ENCODE data around the gene SDHB.
"Not testable (repeated sequence)": the region's sequence is repeated elsewhere in the genome, so short reads cannot be mapped to it uniquely, and the experiment has no call there.

SDHB gene

DNA sequence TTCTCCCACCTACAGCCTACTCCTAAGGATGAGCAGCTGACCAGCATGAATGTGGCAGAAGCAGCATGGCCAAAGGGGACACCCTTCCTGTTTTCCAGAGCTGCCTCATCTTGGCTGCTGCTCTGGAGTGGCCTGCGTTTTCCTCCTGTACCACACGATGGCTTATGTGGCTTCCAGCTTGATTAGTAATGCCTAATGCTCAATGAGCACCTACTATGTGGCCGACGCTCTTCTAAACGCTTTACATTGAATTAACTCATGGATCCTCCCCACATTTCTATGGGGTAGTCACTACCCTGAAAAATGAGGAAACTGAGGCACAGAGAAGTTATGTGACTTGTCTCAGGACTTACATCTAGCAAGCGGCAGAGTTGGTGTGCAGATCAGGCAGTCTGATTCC is 18.0 kb upstream of the SDHB start:
- DNase-seq, result no peak

DNA sequence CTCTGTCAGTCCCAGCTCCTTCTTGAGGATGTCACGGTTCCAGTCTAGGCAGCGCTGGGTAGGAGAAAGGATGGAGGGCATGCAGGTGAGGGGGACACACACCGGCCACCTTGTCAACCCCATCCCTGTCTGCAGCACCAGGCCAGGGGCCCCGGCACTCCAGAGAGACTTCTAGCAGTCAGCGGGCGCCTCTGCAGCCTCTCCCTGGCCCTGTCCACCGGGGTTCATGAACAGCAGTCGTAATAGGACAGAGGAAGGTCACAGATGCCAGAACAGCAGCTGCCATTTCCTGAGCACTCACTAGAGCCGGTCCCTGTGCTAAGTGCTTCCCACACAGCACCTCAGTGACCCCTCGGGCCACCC is 16.3 kb upstream of the SDHB start:
- DNase-seq, result no peak

DNA sequence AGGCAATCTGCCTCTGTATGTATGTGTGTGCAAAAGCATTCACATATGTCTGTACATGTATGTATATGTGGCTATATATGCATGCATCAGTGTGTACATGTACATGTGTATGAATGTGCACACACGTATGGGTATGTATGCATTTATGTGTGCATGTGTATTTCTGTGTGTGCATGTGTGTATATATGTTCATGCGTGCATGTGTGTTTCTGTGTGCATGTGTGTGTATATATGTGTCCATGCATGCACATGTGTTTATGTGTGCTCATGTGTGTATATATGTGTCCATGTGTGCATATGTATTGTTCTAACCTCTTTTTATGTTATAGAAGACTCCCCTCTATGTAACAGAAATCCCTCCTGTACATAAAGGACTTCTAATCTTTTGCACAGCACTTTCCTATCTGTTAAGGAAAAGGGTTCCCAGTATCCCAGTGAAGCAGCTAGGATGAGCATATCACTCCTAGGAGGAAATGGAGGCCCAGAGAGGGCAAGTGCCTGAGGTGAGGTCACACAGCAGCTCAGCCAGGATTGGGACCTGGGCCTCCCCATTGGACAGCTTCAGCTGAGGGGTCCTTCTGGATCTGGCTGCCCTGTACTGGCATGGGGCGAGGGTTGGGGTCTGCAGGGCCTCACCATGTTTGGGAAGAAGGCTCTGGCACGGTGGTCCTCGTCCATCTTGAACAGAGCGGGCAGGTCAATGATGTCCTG is 15.8 kb upstream of the SDHB start:
- DNase-seq, result no peak

DNA sequence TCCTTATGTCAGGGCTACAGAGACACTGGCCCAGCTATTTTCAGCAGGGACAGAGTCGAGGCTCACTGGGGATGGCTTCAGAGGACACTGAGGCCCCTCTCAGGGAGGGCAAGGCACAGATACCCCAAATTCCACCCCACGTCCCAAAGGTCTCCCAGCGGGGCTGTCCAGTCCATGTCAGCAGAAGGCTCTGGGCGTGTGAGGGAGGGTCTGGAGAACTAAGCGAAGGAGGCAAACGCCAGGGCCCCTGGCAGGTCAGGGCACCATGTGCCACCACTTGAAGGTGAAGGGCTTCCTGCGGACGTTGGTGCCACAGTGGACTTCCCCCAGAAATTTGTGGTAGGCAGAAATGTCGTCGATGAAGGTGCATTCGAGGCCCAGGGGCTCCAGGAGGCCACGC is 15.0 kb upstream of the SDHB start:
- no peak for DNase-seq

DNA sequence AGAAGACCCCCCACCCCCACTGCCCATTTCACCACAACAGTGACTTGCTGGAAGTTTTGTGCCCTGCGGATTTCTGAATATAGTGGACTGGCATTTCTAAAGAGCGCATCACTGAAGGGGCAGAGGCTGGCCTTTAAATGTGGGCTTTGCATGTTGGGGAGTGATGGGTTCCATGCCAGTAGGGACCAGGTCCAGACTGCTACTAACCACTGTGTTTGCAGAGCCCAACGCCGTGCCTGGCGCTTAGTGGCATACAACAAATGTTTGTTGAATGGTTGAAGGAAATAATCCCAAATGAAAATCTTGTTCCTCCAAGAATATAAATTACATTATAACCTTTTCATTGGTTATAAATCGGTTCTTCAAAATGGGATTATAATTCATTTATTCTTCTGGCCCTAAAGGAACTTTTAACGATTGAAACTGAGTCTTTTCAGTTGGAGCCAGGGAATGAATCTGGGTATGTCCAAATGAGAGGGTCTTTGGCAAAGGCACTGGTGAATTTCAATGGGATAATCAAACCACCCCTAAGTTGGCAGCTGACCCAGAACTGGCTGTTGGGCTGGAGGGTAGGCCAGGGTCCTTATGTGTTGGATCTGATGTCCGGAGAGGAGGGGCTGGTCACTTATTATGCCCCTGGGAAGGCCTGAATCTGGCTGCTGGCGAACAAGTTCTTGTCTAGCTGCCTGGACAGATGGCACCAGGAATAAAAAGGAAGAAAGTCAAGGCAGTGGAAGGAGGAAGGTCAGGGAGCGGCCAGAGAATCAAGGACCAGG is 13.8 kb upstream of the SDHB start:
- DNase-seq, result no peak

DNA sequence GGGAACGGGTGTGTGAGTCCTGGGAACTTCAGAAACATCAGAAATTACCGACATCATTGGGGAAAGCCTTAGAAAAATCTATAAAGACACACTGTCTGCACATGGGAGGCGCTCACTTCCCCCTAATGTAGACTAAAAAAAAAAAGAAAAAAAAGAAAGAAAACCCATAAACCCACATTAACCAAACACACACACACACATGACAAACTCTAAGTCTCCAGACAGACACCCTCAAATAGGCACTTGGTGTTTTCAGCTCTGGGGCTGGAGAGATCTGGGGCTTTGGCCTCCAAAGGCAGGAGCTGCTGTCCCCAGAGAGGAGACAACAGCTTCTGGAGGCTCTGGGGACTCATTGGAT is 13.2 kb upstream of the SDHB start:
- DNase-seq, result no peak

DNA sequence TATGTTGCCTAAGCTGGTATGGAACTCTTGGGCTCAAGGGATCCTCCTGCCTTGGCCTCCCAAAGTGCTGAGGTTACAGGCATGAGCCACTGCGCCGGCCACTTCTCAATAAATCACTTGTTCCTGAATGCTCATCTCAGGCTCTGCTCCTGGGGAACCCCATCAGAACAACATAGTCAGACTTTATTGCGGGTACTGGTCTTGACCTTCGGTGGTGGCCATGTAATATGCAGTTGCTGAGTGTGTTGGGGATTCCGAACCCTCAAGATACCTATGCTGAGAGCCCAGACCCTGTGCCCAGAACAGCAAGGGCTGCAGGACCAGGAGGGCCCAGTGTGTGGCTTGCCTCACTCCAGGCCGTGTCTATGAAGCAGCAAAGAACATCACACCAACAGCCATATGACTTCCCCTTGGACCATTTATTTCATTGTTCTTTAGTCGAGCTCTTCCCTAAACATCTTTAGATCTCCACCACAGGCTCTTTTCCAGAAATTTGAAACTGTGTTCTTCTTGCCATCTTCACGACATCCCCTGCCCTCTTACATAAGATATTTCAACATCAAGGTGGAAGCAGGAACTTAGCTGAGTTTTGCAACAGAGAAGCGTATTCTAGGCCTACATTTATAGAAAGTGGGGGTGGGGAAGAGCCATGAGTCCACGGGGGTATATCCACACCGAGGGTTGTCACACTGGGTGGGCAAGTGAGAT is 12.7 kb upstream of the SDHB start:
- DNase-seq, result no peak

DNA sequence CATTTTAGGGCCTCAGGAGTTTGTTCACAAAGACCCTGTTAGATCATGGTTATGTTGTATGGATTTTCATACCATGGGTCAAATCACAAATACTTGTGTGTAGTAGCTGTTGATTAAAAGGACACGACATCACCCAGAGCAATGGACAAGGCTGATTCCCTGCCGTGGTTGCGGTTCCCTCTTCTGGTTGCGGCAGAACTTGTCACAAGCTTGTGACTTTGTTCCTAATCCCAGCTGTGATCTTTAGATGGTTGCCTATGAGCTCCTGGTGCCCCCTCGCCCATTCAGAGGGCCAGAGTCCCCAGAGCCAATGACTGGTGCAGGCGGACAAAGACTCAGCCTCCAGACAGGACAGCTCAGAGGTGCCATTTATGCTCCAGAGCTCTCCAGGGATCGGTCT is 11.8 kb upstream of the SDHB start:
- no peak for DNase-seq

DNA sequence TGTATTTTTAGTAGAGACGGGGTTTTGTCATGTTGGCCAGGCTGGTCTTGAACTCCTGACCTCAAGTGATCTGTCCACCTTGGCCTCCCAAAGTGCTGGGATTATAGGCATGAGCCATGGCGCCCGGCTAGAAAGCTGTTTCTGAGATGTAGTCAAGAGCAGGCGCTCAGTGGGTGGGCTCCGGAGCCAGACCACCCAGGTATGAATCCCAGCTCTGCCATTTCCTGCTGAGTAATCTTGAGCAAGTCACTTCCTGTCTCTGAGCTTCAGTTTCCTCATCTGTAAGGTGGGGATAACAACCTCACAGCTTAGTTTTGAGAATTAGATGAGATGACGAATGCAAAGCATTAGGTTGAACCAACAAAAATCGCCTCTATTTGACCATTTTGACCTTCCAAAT is 8.9 kb upstream of the SDHB start:
- not testable (repeated sequence) for DNase-seq

DNA sequence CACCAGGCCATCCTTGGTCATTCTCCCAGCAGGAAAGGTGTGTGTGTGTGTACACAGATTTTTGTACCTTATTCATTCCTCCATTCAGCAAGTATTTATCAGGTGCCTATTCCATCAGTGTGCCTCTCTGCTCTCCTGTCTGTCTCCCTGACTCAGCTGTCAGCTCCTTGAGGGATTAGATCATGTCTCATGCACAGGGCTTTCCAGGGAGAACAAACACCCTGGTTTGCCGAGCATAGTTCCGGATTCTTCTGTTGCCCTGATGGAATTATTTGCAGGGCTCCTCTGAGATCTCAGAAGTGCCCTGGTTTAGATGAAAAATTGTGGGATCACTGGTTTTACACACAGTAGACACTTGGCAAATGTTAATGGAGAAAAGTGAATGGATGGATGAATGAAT is 8.1 kb upstream of the SDHB start:
- DNase-seq, result peak; percentile 52

DNA sequence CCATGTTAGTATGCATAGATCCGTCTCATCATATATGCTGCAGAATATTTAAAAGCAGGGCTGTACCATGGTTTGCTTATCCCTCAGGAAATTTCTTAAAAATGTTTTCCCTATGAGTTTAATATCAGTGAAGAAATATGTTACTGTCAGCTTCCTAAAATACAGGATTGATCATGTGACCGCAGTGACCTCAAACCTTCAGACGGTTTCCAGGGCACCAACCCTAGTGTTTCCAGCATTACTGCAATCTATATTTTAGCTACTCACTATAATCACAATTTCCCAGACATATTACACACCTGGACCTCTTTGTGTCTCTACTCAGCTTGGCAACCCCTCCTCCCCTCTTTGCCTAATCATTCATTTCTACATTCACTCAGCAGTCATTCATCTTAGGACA is 7.7 kb upstream of the SDHB start:
- no peak for DNase-seq

DNA sequence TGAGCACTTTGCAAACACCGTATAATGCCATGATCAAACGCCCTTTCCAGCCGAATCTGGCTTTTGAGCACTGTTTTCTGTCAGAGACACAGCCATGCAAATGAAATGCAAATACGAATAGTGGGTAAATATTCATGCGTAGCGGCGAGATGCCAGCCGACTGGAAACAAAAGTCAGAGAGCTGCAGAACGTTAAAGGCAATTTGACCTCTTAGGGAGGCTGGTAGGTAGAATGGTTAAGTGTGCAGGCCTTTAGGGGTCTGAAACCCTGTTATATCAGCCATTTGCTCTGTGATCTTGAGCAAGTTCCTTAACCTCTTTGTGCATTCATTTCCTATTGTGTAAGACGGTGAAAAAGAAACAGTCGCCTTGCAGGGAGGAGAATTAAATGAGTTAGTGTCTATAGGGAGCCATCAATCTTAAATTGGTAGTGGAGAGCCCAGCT is 6.5 kb upstream of the SDHB start:
- no peak for DNase-seq

DNA sequence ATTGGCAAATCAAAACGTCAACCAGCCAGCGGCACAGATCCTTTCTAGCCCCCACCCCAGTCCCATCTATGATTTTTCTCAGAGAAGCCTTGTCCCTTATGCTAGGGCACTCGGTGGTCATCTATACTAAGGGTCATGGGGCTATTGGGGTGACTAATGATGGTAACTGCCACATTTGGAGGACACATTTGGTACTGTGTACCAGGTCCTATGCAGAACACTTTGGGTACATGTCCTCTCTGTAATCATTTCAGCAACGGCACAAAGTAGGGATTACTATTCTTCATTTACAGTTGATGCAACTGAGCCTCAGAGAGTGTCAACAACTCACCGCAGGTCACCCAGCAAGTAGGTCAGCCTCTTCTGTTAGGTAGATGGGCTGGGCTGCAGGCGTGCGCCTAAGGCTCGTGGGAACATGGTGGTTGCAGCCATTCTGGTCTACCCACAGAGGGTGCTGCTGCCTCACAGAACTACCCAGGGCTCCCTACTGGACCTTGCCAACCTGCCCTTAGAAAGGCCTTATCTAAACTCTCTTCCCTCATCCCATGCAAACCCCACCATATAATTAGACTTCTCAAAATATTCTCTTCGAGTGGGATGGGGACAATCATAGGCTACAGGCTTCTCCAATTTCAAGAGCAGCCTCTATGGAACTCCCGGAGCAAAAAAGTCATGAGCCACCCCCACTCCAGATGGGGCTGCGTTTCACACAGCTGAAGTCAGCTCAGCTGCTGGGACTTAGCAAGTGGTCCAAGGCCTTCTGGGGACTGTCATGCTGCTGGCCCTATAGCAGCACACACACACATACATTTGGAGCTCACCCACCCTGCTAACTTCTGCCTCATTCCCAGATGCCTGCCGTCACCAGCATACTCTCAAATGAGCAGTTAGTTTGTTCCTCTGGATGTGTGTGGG is 5.8 kb upstream of the SDHB start:
- peak; percentile 67 for DNase-seq

DNA sequence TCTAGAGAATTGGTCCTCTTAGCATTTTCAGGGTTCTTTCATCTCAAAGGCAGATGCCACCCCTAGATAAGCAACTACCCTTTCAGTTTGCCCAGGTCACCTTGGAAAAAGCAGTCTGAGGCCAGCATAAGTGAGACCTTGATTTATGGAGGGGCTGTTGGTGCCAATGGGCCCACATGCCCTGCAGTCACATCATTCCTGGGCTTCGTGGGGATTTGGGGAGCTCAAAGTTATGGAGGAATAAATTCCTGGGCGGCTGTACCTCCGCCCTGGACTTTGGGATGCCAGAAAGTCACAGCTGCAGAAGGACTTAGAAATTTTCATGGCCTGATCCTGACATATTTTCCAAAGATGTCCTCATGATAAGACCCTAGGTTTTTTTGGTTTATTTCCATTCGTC is 2.7 kb upstream of the SDHB start:
- no peak for DNase-seq

DNA sequence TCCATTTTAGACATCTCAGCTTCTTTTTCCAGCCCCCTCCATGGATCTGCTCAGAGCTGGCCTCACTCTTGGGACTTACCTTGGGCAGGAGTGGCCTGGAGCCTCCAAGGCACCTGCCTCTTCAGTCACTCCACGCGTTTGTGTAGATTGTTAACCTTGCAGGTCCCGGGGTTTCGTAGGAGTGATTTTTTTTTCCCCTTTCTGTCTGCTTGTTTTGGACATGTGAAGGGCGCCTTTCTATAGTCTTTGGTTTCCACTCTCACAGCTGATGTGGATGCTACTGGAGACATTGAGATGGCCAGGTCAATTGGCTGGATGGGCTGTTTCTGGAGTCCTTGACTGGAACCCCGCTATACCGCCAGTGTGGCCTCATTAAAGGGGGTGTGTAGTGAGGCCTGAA is 2.0 kb upstream of the SDHB start:
- no peak for DNase-seq

DNA sequence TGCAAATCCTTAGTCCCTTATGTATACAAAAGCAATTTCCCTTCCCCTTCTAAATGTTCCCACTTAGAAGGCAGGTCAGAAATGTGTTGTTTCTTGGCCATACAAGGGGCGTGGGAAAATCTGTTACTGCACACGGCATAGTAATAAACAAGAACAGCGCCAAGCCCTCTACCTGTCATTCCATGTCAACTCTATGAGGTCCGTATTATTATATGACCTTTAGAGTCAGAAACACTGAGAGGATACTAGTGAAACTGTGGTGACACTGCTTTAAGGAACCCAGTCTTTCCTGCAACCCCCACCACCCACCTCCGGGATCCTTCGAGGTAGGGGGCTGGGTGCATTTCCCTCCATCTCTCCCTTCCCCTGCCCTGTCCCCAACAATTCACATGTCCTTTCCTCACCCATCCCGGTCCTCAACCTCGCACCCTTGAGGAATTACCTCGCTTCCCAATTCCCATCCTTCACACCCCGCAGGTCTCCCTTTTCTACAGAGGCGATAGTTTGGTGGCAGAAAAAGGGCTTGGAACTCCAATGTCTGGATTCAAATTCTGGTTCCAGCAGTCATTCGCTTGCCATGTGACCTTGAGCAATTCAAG is 647 bp downstream of the SDHB start:
- peak; percentile 16 for DNase-seq

DNA sequence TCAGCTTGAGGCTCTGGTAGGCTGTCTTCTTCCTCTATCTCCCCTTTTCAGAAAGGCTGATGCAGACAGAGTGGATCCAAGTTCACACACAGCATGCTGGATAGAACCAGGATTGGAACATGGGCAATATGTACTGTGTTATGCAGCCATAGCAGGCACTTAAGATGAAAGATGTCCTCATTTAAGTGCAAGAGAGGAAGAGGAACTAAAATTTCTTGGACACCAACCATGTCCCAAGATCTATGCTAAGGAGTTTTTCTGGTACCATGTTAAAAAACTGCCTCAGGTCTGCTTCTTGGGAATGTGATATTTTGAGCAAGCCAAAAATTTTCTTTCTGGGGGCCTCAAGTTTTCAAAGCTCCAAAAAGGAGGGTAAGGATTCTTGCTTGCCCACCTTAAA is 1.2 kb downstream of the SDHB start:
- no peak for DNase-seq

DNA sequence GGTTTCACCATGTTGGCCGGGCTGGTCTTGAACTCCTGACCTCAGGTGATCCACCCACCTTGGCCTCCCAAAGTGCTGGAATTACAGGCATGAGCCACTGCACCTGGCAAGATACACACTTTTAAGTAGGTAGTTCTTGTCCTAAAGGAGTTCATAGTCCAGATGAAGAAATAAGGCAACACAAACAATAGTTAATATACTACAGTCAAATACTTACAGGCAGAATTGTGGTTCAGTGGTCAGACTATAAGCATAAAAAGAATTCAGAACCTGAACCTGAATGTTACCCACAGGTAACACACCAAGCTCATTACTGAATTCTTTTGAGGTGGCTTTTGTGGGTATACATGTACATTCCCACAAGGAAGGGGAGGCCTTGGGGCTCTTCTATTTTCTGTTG is 1.8 kb downstream of the SDHB start:
- no peak for DNase-seq

DNA sequence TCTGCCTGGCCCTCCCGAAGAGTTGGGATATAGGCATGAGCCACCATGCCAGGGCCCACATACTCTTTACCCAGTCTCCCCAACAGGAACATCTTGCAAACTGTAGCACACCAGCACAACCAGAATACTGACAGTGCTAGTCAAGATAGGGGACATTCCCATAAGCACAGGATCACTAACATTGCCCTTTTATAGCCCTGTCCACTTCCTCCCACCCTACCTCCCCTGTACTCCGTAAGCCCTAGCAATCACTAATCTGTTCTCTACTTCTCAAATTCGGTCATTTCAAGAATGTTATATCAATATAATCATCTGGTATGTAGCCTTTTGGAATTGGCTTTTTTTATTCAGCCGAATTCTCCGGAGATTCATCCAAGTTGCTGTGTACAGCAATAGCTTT is 5.9 kb downstream of the SDHB start:
- DNase-seq, result no peak

DNA sequence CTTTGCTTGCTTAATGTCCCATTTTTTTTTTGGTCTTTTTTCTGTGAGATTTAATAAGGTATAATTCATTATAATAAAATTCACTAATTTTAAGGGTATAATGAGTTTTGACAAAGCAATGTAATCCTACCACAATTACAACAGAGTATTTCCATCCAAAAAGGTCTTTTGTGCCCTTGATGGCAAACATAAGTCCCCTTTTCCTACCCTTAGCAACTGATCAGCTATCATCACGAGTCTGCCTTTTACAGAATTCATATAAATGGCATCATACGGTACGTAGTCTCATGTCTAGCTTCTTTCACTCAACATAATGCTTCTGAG is 7.5 kb downstream of the SDHB start:
- no peak for DNase-seq

DNA sequence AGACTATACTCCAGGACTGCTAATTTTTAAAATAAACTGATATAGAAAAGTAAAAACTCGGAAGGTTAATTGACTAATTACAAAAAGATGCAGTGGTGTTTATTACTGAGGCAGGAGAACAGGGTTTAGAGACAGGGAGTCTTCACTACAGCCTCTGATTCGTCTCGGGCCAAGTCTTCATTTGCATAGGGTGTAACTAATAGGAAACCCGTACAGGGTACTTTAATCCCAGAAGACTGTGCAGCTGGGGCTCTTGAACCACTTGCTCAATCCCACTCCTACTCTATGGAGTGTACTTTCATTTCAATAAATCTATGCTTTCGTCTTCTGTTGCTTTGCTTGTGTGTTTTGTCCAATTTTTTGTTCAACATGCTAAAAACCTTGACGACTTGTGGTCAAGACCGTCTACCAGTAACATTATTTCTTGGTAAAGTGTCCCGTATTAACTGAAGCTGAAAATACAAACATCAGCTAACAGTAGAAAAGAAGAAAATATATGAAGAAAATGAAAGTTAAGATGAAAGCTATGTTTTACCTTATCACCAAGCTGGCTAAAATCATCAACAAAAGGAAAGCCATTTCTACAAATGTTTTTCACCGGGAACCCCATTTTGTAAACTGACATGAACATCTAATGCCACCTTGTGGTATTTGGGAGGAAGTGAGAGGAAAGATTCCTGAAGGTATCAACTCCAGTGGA is 8.0 kb downstream of the SDHB start:
- peak; percentile 53 for DNase-seq

DNA sequence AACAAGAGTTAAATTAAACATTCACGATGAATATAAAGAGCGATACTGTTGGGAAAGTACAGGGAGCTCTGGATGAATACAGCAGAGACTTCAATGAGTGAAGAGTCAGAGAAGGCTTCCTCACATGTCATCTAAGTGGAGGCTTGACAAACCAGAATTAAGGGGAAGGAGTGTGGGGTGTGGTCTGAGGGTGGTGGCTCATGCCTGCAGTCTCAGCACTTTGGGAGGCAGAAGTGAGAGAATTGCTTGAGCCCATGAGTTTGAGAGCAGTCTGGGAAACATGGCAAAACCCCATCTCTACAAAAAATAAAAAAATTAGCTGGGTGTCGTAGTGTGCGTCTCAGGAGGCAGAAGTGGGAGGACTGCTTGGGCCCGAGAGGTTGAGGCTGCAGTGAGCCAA is 8.7 kb downstream of the SDHB start:
- DNase-seq, result no peak

Data from NCI-H69 (cell line).